Breast epithelium (tissue), 3 donors: ENCODE data around the gene RNASE2.
"Not testable (repeated sequence)": the region's sequence is repeated elsewhere in the genome, so short reads cannot be mapped to it uniquely, and the experiment has no call there.

Experiments
- POLR2AphosphoS5 ChIP-seq, 3 donors: sonication (generic); formaldehyde crosslinking; IDR thresholded peaks; one replicate each; pipeline ENCODE4 v1.6.1; 2017; ENCODE audit warnings: antibody characterized with exemption in 3 of 3
- TF ChIP-seq, protein P1 (sequence below), 3 donors: fragments of 450-650 bp; IDR thresholded peaks; one replicate each; pipeline ENCODE4 v1.5.1; 2016 to 2017; ENCODE audit warnings: antibody characterized with exemption in 3 of 3, mild to moderate bottlenecking in 3 of 3, moderate library complexity in 3 of 3

DNA sequence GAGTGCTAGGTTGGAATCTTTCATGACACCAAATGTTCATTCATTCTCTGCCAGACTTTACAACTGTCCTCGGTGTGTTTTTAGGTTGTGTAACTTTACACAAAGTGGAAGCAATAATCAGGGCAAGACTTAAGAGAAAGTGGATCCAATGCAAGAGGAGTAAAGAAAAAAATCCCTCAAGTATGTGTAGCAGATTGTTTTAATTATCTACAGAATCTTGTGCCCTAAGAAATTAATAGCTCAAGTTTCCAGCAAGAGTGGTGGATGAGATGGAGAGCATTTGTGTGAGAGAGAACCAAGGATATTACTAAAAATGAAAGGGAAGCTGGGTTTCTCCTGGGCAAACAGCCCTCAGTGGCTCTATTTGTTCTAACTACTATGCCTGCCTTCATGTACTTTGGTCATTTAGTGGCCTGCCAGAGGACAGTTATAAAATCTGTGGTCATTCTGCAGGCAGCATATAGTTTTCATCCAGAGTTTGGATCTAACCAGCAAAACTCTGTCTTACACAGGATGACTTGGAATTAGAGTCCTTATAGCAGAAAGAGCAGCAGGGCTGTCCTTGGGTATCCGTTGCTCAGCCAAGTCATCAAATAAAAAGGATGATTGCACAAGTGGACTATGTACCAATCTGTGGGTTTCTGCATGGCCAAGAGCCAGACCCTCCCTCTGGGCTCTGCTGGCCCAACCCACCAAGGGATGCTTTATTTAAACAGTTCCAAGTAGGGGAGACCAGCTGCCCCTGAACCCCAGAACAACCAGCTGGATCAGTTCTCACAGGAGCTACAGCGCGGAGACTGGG lies at the start of gene RNASE2:
- TF ChIP-seq POLR2AphosphoS5 (IDR thresholded peaks at IDR 0.05): not testable (repeated sequence)
- TF ChIP-seq, protein P1, sequence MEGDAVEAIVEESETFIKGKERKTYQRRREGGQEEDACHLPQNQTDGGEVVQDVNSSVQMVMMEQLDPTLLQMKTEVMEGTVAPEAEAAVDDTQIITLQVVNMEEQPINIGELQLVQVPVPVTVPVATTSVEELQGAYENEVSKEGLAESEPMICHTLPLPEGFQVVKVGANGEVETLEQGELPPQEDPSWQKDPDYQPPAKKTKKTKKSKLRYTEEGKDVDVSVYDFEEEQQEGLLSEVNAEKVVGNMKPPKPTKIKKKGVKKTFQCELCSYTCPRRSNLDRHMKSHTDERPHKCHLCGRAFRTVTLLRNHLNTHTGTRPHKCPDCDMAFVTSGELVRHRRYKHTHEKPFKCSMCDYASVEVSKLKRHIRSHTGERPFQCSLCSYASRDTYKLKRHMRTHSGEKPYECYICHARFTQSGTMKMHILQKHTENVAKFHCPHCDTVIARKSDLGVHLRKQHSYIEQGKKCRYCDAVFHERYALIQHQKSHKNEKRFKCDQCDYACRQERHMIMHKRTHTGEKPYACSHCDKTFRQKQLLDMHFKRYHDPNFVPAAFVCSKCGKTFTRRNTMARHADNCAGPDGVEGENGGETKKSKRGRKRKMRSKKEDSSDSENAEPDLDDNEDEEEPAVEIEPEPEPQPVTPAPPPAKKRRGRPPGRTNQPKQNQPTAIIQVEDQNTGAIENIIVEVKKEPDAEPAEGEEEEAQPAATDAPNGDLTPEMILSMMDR (IDR thresholded peaks at IDR 0.05): not testable (repeated sequence)
